IPS-18a (cell line): Measurements from ENCODE around the gene CEBPG.

Experiments used
- H3K27ac ChIP-seq: one replicate; pipeline ENCODE4 v1.5.1; 2013; ENCODE audit warnings: low read length
- H3K27me3 ChIP-seq: one replicate; pipeline ENCODE4 v1.6.1; 2013; ENCODE audit warnings: mild to moderate bottlenecking, low read length; ENCODE audit not compliant: control insufficient read depth, insufficient read depth
- H3K36me3 ChIP-seq: one replicate; pipeline ENCODE4 v1.6.1; 2013; ENCODE audit warnings: low read depth, low read length; ENCODE audit not compliant: control insufficient read depth
- H3K4me1 ChIP-seq: one replicate; pipeline ENCODE4 v1.6.1; 2013; ENCODE audit warnings: low read depth, low read length; ENCODE audit not compliant: control insufficient read depth
- H3K4me3 ChIP-seq: one replicate; pipeline ENCODE4 v1.5.1; 2013; ENCODE audit warnings: low read length
- H3K9ac ChIP-seq: one replicate; pipeline ENCODE4 v1.6.1; 2013; ENCODE audit warnings: mild to moderate bottlenecking, low read length, moderate library complexity
- H3K9me3 ChIP-seq: one replicate; pipeline ENCODE4 v1.6.1; 2013; ENCODE audit warnings: low read depth, low read length; ENCODE audit not compliant: control insufficient read depth

The CEBPG gene

DNA sequence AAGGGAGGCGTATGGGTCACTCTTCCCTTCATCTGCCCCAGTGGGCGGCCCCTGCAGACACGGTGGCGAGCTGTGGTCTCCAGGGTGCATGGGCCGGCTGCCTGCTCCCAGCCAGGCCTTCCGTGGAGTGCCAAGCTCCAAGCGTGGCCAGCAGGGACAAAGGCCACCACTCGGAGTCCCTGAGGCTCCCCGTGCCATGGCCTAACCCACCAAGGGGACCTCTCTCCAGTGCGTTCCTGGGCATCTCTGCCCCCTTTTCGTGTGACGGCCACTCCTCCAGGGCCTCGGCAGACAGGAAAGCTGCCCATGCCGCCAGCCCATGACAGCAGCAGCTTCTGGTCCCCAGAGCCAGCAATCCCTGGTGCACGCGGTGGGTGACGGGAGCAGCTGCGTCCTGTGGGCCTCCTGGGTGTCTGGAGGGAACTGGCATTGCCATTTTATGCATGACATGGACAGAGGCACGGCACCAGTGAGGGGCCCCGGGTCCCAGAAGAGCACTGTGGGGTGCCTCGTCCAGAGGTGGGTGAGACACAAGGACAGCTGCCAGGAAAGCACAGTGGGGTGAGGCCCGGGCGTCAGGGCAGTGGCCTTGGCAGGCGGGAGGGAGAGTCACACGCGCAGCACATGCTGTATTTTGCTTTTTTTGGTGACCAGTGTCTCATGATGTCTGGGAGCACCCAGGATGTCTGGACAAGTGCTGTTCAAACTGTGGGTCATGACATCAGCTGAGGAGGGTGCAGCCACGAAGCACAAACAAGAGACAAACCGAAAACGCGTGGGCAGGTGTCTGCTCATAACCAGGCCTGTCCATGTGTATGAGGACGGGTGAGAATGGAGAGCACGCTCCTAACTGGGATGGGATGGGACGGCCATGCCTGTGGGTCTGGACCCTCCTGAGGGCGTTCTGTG, 32.3 kb downstream of the CEBPG start:
- H3K36me3 ChIP-seq: peaks cover 5% of the 10 kb centered on the region
- no peaks in the 10 kb centered on the region for H3K27me3 ChIP-seq
- no peaks in the 10 kb centered on the region for H3K4me1 ChIP-seq
- no peak overlapping the region for H3K27ac ChIP-seq
- H3K9me3 ChIP-seq: no peaks in the 10 kb centered on the region
- H3K4me3 ChIP-seq: no peak overlapping the region
- no peak overlapping the region for H3K9ac ChIP-seq

DNA sequence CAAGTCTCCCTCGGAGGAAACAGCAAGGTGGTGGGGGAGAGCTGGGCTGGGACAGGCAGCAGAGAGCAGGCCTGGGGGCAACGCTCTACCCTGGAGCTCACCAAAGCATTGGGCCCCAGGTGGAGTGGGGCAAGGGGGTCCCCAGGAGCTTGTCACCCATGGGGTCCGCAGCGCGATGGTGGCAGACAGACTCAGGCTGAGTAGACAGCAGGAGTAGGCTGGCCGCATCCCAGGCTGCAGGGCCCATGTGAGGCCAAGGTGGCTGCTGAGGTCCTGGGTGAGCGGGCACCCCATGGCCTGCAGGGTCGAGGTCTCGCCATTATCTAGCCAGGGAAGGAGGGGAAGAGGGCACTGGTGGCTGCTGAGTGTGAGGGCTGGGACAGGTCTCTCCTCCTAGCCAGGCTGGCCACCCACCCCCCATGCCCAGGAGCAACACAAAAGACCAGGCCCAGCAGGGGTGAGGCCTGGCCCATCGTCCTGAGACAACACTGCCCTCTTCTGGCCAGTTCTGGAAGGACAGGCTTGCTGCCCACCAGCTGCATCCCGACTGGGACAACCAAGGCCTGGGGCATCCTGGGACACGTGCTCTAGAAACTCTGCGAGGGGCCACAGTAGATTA, 33.1 kb downstream of the CEBPG start:
- H3K9me3 ChIP-seq: no peaks in the 10 kb centered on the region
- no peak overlapping the region for H3K27ac ChIP-seq
- H3K27me3 ChIP-seq: no peaks in the 10 kb centered on the region
- no peaks in the 10 kb centered on the region for H3K4me1 ChIP-seq
- peaks cover 5% of the 10 kb centered on the region for H3K36me3 ChIP-seq
- H3K4me3 ChIP-seq: no peak overlapping the region
- H3K9ac ChIP-seq: no peak overlapping the region

DNA sequence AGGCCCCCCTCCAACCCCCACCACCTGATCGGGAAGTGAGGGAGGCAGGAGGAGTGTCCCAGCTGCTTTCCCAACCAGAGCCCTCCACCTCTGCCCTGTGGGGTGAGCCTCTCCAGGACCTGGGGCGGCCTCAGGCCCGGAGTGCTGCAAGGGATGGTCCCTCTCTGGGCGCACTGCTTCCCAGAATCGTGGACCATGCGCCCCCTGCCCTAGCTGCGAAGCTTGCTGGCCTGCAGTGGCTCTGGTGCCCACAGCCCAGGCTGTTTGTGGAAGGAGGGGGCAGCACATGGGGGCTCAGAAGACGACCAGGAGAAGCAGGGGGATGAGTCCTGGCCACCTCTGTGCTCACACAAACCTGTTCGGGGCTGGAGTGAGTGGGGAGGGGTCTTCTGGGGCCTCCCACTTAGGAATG, 33.6 kb downstream of the CEBPG start:
- H3K4me1 ChIP-seq: no peaks in the 10 kb centered on the region
- no peak overlapping the region for H3K27ac ChIP-seq
- no peak overlapping the region for H3K4me3 ChIP-seq
- peaks cover 5% of the 10 kb centered on the region for H3K36me3 ChIP-seq
- H3K9ac ChIP-seq: no peak overlapping the region
- H3K27me3 ChIP-seq: no peaks in the 10 kb centered on the region
- no peaks in the 10 kb centered on the region for H3K9me3 ChIP-seq

DNA sequence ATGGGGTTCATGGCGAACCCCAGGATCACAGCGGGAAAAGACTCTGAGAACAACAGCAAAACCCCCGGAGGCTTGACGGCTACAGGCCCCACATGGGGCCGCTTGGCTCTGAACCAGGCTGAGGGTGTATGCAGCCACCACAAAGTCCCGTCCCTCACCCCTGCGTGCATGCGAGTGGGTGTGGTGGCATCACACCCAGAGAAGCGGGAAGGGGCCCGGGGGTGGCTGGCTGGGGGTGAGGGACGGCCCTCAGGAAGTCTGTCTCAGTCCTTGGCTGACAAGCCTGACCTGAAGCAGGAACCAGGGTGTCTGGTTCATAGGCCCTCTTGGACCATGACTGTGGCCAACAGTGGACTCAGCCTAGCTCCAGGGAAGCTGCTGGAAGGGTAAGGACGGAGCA, 34.2 kb downstream of the CEBPG start:
- Histone ChIP-seq H3K4me1 (no peaks in the 10 kb centered on the region), H3K9ac (no peak overlapping the region), H3K27me3 (no peaks in the 10 kb centered on the region), H3K9me3 (no peaks in the 10 kb centered on the region), H3K36me3 (peaks cover 5% of the 10 kb centered on the region), H3K27ac (no peak overlapping the region), H3K4me3 (no peak overlapping the region)

DNA sequence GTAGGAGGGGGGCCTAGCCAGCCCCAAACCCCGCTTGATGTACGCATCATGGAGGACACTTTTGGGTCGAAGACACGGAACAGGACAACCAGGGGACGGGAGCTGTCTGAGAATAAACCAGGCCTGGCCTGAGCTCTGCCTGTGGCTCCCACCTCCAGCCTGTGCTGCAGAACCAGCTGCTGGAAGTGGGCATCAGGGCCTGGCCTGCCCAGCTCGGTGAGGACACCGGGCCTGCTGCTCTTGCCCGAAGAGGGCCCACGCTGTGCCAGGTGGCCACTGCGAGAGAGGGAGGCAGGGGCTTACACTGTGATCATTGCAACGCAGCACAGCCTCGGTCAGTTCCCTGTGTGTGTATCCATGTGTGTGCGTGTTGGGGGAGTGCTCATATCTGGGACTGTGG, 34.6 kb downstream of the CEBPG start:
- Histone ChIP-seq H3K27ac (no peak overlapping the region), H3K9ac (no peak overlapping the region), H3K4me3 (no peak overlapping the region), H3K9me3 (no peaks in the 10 kb centered on the region), H3K4me1 (no peaks in the 10 kb centered on the region), H3K27me3 (no peaks in the 10 kb centered on the region), H3K36me3 (peaks cover 5% of the 10 kb centered on the region)

DNA sequence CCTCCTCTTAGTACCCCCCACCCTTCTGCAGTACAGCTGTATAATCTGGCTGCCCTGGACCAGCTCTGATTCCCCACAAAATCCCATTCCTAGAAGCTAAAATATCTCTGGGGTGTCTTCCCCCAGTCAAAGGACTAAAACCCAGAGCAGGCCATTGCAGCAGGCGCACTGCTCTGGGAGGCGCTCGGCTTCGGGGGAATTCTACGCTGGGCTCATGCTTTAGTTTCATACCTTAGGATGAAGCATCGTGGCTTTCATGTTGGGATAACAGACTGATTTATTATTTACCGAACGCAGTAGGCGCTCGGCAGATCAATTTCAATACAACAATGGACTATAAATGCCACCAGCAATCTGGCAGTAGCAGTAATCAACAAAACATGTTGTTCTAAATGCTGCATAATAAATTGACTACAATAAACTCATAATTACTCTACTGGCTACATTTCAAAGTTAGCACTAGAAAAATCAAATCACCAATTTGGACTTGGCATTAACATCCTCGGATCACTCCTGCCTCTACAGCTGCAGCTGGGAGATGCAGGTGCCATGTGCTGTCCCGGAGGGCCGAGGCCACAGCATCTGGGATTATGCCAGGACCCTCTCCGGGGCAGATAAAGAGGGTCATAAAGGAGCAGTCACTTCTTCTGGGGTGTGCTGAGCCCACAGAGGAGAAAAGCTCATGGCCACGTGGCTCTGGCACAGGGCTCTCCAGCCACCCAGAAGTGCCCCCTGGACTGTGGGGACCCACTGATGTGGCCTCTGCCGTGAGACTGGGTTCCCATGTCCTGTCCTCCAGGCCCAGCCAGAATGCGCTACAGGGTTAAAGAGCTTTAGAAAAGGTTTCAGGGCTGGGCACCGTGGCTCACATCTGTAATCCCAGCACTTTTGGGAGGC, 35.3 kb downstream of the CEBPG start:
- Histone ChIP-seq H3K27ac (no peak overlapping the region), H3K36me3 (peaks cover 5% of the 10 kb centered on the region), H3K4me1 (no peaks in the 10 kb centered on the region), H3K4me3 (no peak overlapping the region), H3K9me3 (no peaks in the 10 kb centered on the region), H3K9ac (no peak overlapping the region), H3K27me3 (no peaks in the 10 kb centered on the region)

DNA sequence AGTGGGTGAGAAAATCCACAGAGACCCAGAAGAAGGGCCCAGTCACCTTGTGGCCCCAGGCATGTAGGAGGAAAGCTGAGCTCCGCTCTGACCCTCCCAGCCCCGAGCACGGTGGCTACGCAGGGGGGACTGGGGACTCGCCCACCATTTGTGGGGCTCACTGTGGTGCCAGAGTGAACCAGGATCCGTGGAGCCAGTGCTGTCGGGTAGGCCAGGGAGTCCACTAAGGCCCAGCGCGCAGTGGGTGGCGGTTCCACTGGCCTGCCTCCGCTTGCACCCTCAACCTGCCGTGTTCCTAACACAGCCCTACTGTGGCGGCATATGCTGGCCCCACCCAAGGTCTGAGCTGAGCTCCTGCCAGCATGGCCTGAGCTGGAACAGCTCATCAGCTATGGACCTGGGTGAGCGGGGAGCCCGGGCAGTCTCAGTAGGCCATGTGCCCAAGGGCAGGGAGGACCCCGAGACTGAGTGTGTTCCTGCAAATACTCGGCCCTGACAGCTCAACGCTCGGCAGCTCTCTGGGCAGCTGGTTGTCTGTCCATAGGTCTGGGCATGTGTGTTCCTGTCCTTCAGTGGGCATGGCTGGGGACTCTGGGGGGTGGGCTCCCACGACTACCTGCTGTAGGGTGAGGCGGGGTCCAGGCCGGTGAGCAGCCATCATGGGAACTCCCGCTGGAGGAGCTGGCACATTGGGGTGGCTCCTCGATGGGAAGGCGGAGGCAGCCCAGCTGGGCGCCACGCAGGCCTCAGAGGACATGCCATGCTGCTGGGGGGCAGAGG, 36.6 kb downstream of the CEBPG start:
- Histone ChIP-seq H3K4me3 (no peak overlapping the region), H3K27me3 (no peaks in the 10 kb centered on the region), H3K9ac (no peak overlapping the region), H3K36me3 (peaks cover 5% of the 10 kb centered on the region), H3K4me1 (no peaks in the 10 kb centered on the region), H3K9me3 (no peaks in the 10 kb centered on the region), H3K27ac (no peak overlapping the region)

DNA sequence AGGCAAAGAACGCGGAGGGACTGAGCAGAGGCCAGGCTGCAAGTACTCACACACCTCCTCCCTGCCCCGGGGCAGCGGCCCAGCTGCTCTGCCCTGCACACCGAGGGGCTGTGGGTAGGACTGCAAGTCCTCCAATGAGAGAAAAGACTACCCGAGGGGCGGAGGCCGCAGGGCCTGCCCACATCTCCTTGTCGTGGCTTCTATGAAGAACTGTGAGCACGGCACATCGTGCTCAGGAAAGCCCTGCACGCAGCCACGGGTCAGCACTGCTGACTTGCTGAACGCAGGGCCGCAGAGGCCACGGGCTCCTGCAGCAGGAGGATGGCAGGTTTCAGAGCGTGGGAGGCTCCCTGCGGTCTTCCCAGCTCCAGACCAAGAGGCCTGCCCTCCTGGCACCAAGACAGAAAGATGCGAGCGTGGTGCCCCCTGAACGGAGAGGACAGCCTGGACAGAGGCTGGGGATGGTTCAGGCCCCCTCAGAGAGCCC, 37.4 kb downstream of the CEBPG start:
- Histone ChIP-seq H3K9ac (no peak overlapping the region), H3K4me3 (no peak overlapping the region), H3K36me3 (peaks cover 5% of the 10 kb centered on the region), H3K4me1 (no peaks in the 10 kb centered on the region), H3K9me3 (no peaks in the 10 kb centered on the region), H3K27ac (no peak overlapping the region), H3K27me3 (no peaks in the 10 kb centered on the region)

DNA sequence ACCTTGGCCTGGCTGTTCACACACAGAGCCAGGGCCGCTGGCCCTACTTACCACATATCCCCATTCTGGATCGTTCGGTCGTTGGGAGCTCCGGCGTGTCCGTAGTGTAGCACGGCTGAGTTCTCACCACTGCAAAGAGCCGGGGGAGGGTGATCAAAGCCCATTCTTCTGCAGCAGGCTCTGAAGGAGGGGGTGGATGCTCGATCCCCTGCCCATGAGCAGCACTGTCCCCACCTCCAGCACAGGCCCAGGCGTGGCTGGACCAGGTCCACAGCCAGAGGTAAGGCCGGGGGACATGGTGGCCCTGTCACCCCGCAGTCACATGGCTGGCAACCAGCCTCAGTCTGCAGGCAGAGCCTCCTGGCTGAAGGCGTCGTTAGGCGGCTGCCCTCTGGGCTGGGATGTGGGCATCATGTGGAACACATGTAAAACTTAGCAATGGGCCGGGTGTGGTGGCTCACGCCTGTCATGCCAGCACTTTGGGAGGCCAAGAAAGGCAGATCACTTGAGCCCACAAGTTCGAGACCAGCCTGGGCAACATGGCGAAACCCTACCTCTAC, 38.2 kb downstream of the CEBPG start:
- Histone ChIP-seq H3K9ac (no peak overlapping the region), H3K9me3 (no peaks in the 10 kb centered on the region), H3K27me3 (no peaks in the 10 kb centered on the region), H3K4me1 (no peaks in the 10 kb centered on the region), H3K27ac (no peak overlapping the region), H3K36me3 (peaks cover 5% of the 10 kb centered on the region), H3K4me3 (no peak overlapping the region)

DNA sequence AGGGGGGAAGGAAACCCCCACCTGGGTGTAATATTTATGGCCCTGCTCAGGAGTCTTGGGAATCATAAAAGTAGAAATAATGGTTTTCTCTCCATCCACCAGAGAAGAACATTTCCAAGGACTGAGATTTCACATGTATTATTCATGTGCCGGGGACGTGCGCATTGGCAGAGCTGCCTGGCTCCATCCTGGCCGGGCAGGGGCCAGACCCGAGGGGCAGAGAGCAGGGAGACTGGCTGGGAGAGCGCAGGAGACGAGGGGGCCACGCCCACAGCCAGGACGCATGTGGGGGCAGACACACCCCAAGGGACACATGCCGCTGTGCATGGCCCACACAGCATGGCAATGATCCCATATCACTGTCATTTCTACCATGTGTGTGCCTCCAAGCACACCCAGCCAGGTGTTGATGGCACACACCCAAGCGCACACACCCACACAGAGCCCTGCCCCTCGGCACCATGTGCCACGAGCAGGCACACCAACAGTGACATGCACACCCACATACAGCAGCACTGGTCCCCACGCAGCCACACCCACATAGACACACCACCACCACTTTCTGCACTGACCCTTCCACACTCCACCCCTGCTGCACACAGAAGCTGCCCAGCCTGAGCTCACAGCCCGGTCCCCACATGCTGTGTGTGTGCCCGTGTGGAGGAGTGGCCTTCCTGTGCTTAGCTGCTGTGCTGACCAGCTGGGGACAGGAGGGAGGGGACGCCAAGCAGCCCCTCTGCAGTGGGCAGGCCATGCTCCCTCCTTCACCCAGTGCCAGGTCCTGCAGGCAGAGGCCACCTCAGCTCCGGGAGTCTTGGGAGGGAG, 39.3 kb downstream of the CEBPG start:
- Histone ChIP-seq H3K9ac (no peak overlapping the region), H3K4me1 (no peaks in the 10 kb centered on the region), H3K4me3 (no peak overlapping the region), H3K9me3 (no peaks in the 10 kb centered on the region), H3K27ac (no peak overlapping the region), H3K36me3 (peaks cover 5% of the 10 kb centered on the region), H3K27me3 (no peaks in the 10 kb centered on the region)
